Effector memory CD4-positive, alpha-beta T cell (primary cell): Measurements from ENCODE around the gene RNF144A.

Experiments used
- DNase-seq, 3 donors: peaks; one replicate each; pipeline ENCODE4 v3.0.0-alpha.2; 2020
- H3K27ac ChIP-seq: 2 replicates; pipeline ENCODE4 v1.7.0; 2013; ENCODE audit warnings: mild to moderate bottlenecking, low read length, moderate library complexity; ENCODE audit not compliant: insufficient read depth, poor library complexity, severe bottlenecking
- H3K27me3 ChIP-seq: replicated peaks from 2 replicates; pipeline ENCODE4 v1.7.0; 2013; ENCODE audit warnings: mild to moderate bottlenecking, low read length; ENCODE audit not compliant: insufficient read depth, control insufficient read depth, poor library complexity, severe bottlenecking
- H3K36me3 ChIP-seq: 2 replicates; pipeline ENCODE4 v1.7.0; 2013; ENCODE audit warnings: mild to moderate bottlenecking, low read length, moderate library complexity; ENCODE audit not compliant: control insufficient read depth, insufficient read depth
- H3K4me1 ChIP-seq: 2 replicates; pipeline ENCODE4 v1.7.0; 2013; ENCODE audit warnings: low read length, mild to moderate bottlenecking; ENCODE audit not compliant: control insufficient read depth, insufficient read depth, poor library complexity, severe bottlenecking
- H3K4me3 ChIP-seq: 2 replicates; pipeline ENCODE4 v1.7.0; 2013; ENCODE audit warnings: low read length, low read depth, mild to moderate bottlenecking; ENCODE audit not compliant: insufficient read depth, poor library complexity, severe bottlenecking
- H3K9me3 ChIP-seq: 2 replicates; pipeline ENCODE4 v1.7.0; 2013; ENCODE audit warnings: mild to moderate bottlenecking, low read length, moderate library complexity; ENCODE audit not compliant: control insufficient read depth

RNF144A gene

GRCh38 chr2:7016601-7017211 is 99.5 kb downstream of the RNF144A start:
- no peaks in the 10 kb centered on the region for H3K9me3 ChIP-seq
- no peak for DNase-seq
- H3K4me1 ChIP-seq: peaks cover 8% of the 10 kb centered on the region

GRCh38 chr2:7017671-7018281 is 100.6 kb downstream of the RNF144A start:
- DNase-seq: no peak
- Histone ChIP-seq H3K4me3 (no peak overlapping the region), H3K27ac (no peak overlapping the region), H3K27me3 (no peaks in the 10 kb centered on the region), H3K36me3 (peaks cover 14% of the 10 kb centered on the region), H3K4me1 (peaks cover 8% of the 10 kb centered on the region), H3K9me3 (no peaks in the 10 kb centered on the region)

More at GRCh38 chr2:7016601-7017211, 99.5 kb downstream of the RNF144A start:
- H3K4me3 ChIP-seq: no peak overlapping the region
- H3K36me3 ChIP-seq: peaks cover 14% of the 10 kb centered on the region
- no peak overlapping the region for H3K27ac ChIP-seq
- no peaks in the 10 kb centered on the region for H3K27me3 ChIP-seq

- Histone ChIP-seq H3K27ac (no peak overlapping the region), H3K36me3 (peaks cover 14% of the 10 kb centered on the region), H3K4me3 (no peak overlapping the region), H3K27me3 (no peaks in the 10 kb centered on the region), H3K4me1 (peaks cover 8% of the 10 kb centered on the region), H3K9me3 (no peaks in the 10 kb centered on the region)
- no peak for DNase-seq
Measured at GRCh38 chr2:7018282-7018701, 101.1 kb downstream of the RNF144A start.

DNA sequence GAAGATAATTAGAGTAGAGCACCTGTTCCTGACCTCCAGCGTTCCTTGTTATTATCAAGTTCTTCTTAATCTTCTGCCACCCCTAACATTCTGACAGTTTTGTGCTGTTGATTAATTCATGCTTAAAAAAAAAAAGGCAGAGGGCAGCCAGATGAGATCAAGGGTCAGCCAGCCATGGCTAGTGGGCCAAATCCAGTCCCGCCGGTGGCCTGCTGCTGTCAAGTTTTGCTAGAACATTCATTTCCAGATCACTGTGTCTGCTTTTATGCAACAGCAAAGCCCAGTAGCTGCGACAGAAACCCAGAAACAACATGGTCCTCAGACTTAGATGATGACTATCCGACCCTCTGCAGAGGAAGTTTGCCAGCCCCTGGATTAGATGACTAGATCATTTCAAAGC is 101.6 kb downstream of the RNF144A start:
- Histone ChIP-seq H3K4me1 (peaks cover 5% of the 10 kb centered on the region), H3K27ac (no peak overlapping the region), H3K36me3 (peaks cover 14% of the 10 kb centered on the region), H3K4me3 (no peak overlapping the region), H3K9me3 (no peaks in the 10 kb centered on the region), H3K27me3 (no peaks in the 10 kb centered on the region)
- DNase-seq: no peak

GRCh38 chr2:7019191-7019590 is 102.0 kb downstream of the RNF144A start:
- H3K9me3 ChIP-seq: no peaks in the 10 kb centered on the region
- no peaks in the 10 kb centered on the region for H3K27me3 ChIP-seq
- no peak overlapping the region for H3K27ac ChIP-seq
- DNase-seq: no peak
- H3K36me3 ChIP-seq: peaks cover 14% of the 10 kb centered on the region
- peaks cover under 1% of the 10 kb centered on the region for H3K4me1 ChIP-seq
- H3K4me3 ChIP-seq: no peak overlapping the region

- Histone ChIP-seq H3K9me3 (no peaks in the 10 kb centered on the region), H3K4me3 (no peak overlapping the region), H3K36me3 (peaks cover 23% of the 10 kb centered on the region), H3K4me1 (no peaks in the 10 kb centered on the region), H3K27me3 (no peaks in the 10 kb centered on the region), H3K27ac (no peak overlapping the region)
- no peak for DNase-seq
Measured at GRCh38 chr2:7020059-7020458, 102.8 kb downstream of the RNF144A start.

GRCh38 chr2:7020468-7020867 is 103.3 kb downstream of the RNF144A start:
- Histone ChIP-seq H3K4me1 (no peaks in the 10 kb centered on the region), H3K9me3 (no peaks in the 10 kb centered on the region), H3K36me3 (peaks cover 24% of the 10 kb centered on the region), H3K27ac (no peak overlapping the region), H3K27me3 (no peaks in the 10 kb centered on the region), H3K4me3 (no peak overlapping the region)
- no peak for DNase-seq

DNA sequence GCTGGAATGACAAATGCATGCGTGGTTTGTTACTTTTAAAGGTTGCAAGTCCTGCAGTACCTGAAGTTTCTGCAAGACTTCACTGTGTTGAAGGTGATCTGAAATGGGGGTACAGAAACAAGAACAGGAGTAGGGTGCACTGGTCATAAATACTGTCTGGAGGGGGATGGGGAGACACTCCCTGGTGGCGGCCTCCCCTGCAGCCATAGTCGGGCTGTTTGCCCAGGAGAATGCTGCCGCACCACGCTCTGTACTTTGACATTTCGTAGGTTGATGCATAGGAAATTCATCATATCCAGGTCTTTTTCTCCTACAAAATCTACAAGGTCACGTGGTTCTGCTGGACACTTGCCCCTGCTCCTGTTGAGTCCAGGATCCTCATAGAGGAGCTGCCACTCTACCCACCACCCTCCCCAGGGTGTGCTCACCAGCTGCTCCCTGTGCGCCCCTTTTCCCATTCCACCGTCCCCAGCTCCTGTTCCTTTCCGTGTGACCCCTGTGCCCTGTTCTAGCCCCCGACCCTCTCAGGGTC is 103.8 kb downstream of the RNF144A start:
- Histone ChIP-seq H3K9me3 (no peaks in the 10 kb centered on the region), H3K27me3 (no peaks in the 10 kb centered on the region), H3K4me3 (no peak overlapping the region), H3K27ac (no peak overlapping the region), H3K36me3 (peaks cover 24% of the 10 kb centered on the region), H3K4me1 (no peaks in the 10 kb centered on the region)
- no peak for DNase-seq

DNA sequence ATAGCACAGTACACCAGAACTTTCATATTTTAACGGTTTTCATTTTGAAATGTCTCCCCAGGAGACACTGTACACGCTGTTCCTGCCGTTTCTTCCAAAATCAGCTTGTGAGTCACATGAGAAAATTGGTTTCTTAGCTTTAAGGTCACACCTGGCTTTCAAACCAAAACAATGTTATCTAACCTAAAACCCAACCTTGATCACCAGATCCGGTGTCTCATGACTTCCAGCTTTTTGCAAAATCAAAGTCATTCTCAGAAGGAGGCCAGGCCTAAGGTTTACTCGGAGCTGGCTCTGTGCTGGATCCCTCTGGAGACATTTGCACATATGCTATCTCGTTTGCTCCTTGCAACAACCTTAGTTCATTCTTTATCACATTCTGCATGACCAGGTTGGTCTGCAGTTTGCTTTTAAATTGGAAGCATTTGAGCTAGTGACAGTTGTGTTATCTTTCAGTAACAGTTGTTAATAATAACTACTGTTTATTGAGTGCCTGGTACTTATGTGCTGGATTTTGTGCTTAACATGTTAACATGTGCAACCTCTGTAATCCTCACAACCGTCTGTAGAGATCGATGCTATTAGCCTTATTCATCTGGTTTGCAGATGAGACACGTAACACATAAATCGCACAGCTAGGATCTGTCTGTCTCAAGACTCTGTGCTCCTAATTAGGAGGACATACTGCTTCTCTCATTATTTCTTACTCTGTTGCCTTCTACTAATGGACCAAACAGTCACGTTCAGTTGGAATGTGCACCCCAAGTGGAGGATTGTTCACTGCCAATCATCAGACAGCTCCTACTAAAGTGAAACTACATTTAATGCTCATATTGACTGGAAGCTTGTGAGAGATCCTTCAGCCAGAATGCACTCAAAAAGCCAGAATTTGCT is 105.5 kb downstream of the RNF144A start:
- Histone ChIP-seq H3K27ac (no peak overlapping the region), H3K4me1 (no peaks in the 10 kb centered on the region), H3K27me3 (no peaks in the 10 kb centered on the region), H3K36me3 (peaks cover 29% of the 10 kb centered on the region), H3K9me3 (no peaks in the 10 kb centered on the region), H3K4me3 (no peak overlapping the region)
- no peak for DNase-seq

- H3K4me1 ChIP-seq: no peaks in the 10 kb centered on the region
- peaks cover 33% of the 10 kb centered on the region for H3K36me3 ChIP-seq
- DNase-seq: no peak
- H3K27ac ChIP-seq: no peak overlapping the region
- H3K27me3 ChIP-seq: no peaks in the 10 kb centered on the region
- H3K9me3 ChIP-seq: no peaks in the 10 kb centered on the region
- H3K4me3 ChIP-seq: no peak overlapping the region
Measured at GRCh38 chr2:7023542-7023941, 106.3 kb downstream of the RNF144A start.
